Stimulated activated CD4-positive, alpha-beta T cell treated with anti-CD3 and anti-CD28 coated beads, Interleukin-15, amount 100 ng/mL, for 48 hours (primary cell): ENCODE results near the gene ENTPD6.

Experiments used
- DNase-seq, 2 donors: peaks; one replicate each; pipeline ENCODE4 v3.0.0-alpha.2; 2020; ENCODE audit warnings: low read depth in 2 of 2

ENTPD6 gene

GRCh38 chr20:25207960-25208534 lies 12.5 kb downstream of the ENTPD6 start:
- DNase-seq: no peak

- no peak for DNase-seq
Observed at GRCh38 chr20:25209400-25209799, 13.9 kb downstream of the ENTPD6 start.

- no peak for DNase-seq
Observed at GRCh38 chr20:25209911-25210310, 14.4 kb downstream of the ENTPD6 start.

GRCh38 chr20:25211273-25211672 lies 15.8 kb downstream of the ENTPD6 start:
- DNase-seq: no peak

GRCh38 chr20:25212242-25212641 lies 16.7 kb downstream of the ENTPD6 start:
- no peak for DNase-seq

- no peak for DNase-seq
Observed at GRCh38 chr20:25213566-25214425, 18.3 kb downstream of the ENTPD6 start.

GRCh38 chr20:25214426-25214790 lies 18.9 kb downstream of the ENTPD6 start:
- no peak for DNase-seq

- no peak for DNase-seq
Observed at GRCh38 chr20:25214819-25215218, 19.3 kb downstream of the ENTPD6 start.

GRCh38 chr20:25215521-25215920 lies 20.0 kb downstream of the ENTPD6 start:
- no peak for DNase-seq

GRCh38 chr20:25216199-25216945 lies 20.9 kb downstream of the ENTPD6 start:
- no peak for DNase-seq

- DNase-seq: no peak
Observed at GRCh38 chr20:25217161-25218108, 21.9 kb downstream of the ENTPD6 start.

- DNase-seq: no peak
Observed at GRCh38 chr20:25218109-25218486, 22.6 kb downstream of the ENTPD6 start.

GRCh38 chr20:25218492-25218891 lies 23.0 kb downstream of the ENTPD6 start:
- DNase-seq: no peak

GRCh38 chr20:25219365-25219764 lies 23.9 kb downstream of the ENTPD6 start:
- DNase-seq: no peak

GRCh38 chr20:25220021-25220730 lies 24.7 kb downstream of the ENTPD6 start:
- no peak for DNase-seq

GRCh38 chr20:25220810-25221591 lies 25.5 kb downstream of the ENTPD6 start:
- no peak for DNase-seq

GRCh38 chr20:25221592-25222460 lies 26.3 kb downstream of the ENTPD6 start:
- DNase-seq: no peak

GRCh38 chr20:25222461-25223178 lies 27.1 kb downstream of the ENTPD6 start:
- DNase-seq: no peak
